ENCODE results near the gene CCSER1.

DNA sequence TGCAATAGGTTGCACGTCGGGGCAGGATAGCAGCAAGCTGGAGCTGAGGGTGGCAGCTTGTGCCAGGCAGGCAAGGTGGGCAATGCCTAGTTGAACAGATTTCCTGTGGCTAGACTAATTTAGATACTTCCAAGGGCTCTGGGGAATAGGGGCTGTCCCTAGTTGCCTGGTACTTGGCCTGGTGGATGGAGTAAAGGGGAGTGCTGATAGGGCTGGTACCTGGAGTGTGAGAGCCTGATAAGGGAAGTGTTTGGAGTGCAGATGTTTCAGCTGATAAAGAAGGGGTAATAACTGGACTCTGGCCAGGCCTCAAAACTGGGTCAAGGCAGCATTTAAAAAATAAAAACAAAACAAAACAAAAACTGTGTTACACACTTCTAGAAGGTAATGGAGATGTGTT lies 665.5 kb downstream of the CCSER1 start:
- TF ChIP-seq, protein P1, sequence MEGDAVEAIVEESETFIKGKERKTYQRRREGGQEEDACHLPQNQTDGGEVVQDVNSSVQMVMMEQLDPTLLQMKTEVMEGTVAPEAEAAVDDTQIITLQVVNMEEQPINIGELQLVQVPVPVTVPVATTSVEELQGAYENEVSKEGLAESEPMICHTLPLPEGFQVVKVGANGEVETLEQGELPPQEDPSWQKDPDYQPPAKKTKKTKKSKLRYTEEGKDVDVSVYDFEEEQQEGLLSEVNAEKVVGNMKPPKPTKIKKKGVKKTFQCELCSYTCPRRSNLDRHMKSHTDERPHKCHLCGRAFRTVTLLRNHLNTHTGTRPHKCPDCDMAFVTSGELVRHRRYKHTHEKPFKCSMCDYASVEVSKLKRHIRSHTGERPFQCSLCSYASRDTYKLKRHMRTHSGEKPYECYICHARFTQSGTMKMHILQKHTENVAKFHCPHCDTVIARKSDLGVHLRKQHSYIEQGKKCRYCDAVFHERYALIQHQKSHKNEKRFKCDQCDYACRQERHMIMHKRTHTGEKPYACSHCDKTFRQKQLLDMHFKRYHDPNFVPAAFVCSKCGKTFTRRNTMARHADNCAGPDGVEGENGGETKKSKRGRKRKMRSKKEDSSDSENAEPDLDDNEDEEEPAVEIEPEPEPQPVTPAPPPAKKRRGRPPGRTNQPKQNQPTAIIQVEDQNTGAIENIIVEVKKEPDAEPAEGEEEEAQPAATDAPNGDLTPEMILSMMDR (IDR thresholded peaks at IDR 0.05; ENCODE audit: insufficient read depth, low read length, poor library complexity, severe bottlenecking) = no peak
- no peak for TF ChIP-seq EZH2phosphoT487 (conservative IDR thresholded peaks at IDR 0.05; ENCODE audit: low read length)

All from SU-DHL-6 (cell line).